DND-41 (cell line): ENCODE data around the gene ACACA.

ENCODE experiments used
- CTCF ChIP-seq: IDR thresholded peaks from 2 replicates; pipeline ENCODE4 v1.5.1; 2012; ENCODE audit warnings: borderline replicate concordance, low read length, moderate library complexity, mild to moderate bottlenecking; ENCODE audit not compliant: poor library complexity, severe bottlenecking; ENCODE audit errors: extremely low read depth
- EZH2 ChIP-seq: IDR thresholded peaks from 3 replicates; pipeline ENCODE4 v1.6.1; 2012; ENCODE audit warnings: borderline replicate concordance, low read depth, mild to moderate bottlenecking, moderate library complexity, low read length, inconsistent platforms; ENCODE audit not compliant: severe bottlenecking

DNA sequence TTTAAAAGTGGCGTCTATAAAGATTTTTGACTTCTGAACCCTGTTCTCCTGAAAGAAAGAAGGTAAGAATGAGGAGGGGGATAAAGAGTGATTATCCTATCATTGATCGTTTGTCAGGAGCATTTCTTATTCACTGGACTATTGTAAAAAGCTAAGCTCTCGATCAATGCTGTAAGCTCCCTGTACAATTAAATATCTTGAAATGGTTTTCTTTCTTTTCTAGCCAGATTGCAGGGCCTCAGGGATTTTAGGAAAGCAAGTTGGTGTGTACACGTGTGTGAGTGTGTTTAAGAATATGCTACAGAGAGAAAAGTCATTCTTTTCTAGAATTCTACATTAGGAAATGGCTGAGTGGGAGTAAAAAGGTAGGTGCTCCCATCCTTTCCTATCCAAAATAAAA lies 303.4 kb downstream of the ACACA start:
- TF ChIP-seq EZH2 (no peak), CTCF (no peak)
